HL-60/S4 treated with retinoic acid at 250 ng/mL for 4 days and 3 days (cell line): ENCODE results near the gene HLA-B.

Experiments used
- in situ Hi-C: fragments of 300-500 bp; cut with MboI; formaldehyde crosslinking; loops from 2 replicates; pipeline ENCODE4 v1.7.0; 2022; ENCODE audit warnings: low sequenced_read_pairs

HLA-B gene

DNA sequence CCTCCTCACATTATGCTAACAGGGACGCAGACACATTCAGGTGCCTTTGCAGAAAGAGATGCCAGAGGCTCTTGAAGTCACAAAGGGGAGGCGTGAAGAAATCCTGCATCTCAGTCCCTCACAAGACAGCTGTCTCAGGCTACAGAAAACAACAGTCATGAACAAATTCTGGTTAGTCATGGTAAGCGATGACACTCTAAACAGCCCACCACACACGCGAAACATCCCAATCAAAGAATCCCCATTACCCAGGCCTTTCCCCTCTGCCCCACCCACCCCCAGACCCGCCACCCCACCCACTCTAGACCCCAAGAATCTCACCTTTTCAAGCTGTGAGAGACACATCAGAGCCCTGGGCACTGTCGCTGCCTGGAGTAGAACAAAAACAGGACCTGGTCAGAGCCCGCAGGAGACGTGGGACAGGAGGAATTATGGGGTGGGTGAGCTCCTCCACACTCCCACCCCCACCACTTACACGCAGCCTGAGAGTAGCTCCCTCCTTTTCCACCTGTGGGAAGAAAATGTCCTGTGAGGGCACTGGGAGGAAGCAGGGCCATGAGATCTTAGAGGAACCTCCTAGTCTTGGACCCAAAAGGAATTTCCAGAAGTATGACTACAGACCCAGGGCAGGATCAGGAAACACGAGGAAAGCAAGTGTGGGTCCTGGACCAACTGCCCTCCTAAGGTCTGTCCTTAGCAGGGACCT is 2.7 kb downstream of the HLA-B start:
- in situ Hi-C loops: loop anchor here (5.0 kb wide), 1 partner anchor 87 kb away; no protein-coding TSS in a partner anchor

DNA sequence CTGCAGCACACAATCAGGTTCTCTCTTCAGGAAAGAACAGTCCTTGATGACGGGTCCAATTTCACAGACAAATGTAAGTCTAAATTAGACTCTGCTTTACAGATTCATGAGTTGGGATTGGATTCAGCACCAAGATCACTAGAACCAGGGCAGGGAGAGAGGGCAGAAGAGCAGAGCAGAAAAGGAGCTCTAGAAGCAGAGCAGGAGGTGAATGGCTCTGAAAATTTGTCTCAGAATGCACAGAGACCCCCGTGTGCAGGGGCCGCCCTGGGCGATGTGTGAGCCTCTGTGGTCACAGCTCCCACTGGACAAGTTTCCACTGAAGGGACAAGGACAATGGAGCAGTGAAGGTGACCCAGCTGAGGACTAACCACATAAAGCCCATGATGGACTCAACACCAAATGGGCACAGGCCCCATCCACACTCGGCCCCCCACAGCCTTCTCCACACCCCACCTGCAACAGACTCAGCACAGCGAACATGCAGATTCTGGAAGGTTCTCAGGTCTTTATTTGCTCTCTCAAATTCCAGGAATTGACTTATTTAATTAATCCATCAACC is 3.5 kb downstream of the HLA-B start:
- in situ Hi-C loops: loop anchor here (5.0 kb wide), 1 partner anchor 86 kb away; no protein-coding TSS in a partner anchor

DNA sequence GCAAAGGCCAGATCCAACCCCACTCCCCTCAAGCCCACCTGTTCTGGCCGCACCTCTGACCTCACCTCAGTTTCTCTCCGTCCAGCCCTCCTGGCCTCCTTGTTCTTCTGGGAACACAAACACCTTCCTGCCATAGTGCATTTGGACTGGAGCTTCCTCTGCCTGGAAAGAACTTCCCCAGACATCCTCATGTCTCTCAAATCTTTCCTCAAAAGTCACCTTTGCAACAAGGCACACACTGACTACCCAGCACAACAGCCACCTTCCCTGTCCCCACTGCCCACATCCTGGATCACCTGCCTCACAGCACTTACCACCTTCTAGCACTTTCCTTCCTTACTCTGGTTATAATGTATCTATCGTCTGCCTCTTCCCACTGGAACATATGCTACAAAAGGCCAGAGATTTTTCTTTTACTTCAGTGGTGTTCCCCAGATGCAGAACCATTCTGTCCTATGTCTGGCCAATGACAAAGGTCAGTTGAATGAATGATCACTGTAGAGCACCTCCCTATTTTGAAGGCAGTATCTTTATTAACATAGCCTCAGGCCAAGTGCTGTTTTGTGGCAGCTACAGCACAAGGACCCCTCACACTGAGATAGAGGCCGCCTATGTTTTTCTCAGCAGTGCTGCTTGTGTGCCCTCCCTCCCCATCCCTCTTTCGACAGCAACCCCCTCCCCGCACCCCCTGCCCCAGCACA is 4.1 kb downstream of the HLA-B start:
- in situ Hi-C loops: loop anchor here (5.0 kb wide), 1 partner anchor 86 kb away; no protein-coding TSS in a partner anchor

DNA sequence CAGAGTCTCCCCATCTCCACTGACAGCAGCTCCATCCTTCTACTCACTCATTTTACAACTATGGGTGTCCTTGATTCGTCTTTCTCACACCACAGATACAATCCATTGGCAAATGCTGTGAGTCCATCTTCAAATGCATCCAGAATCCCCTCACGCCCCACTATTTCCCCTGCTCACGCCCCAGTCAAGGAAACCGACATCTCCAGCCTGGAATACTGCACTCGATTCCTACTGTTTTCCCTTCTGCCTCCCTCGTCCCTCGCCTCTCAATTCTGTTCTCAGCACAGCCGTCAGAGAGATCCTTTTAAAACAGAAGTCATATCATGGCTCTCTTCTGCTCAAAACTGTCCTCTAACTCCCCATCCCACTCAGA is 4.7 kb downstream of the HLA-B start:
- in situ Hi-C loops: loop anchor here (5.0 kb wide), 1 partner anchor 85 kb away; no protein-coding TSS in a partner anchor

DNA sequence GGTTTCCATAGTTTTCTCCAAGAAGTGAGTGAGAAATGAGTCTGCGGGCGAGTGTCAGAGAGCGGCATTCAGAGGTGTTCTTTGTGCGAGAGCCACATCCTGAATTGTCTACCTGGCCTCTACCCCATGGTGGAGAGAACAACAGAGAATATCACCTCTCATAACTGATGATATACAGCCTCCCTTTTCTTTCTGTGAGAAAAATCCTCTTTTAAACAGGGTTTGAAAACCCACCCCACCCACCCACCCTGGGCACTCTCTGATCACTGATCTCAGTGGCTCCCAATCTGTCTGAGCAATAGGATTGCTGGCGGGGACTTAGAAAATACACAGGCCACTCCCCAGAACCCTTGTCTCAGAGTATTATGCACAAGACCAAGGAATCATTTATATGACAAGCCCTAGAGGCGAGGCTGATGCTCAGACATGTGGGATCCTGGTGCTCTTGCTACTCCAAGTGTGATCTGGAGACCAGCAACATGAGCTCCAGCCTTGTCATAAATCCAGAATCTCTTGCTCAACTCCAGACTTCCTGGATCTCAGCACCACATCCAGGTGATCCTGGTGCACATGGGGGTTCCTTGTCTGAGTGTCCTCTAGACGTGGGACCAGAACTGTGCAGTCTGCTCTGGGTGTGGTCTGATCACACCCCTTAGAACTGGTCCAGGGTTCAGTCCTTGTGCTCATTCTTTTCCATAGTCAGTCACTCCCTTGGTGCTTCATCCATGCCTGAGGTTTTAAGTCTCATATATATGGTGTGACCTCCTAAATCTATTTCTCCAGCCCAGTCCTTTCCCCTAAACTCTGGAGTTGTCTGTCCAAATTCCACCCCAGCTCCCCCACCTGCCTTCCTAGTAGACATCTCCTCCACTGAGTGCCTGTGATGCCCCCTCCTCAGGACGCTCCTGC is 5.3 kb downstream of the HLA-B start:
- in situ Hi-C loops: loop anchor here (5.0 kb wide), 1 partner anchor 84 kb away; no protein-coding TSS in a partner anchor

DNA sequence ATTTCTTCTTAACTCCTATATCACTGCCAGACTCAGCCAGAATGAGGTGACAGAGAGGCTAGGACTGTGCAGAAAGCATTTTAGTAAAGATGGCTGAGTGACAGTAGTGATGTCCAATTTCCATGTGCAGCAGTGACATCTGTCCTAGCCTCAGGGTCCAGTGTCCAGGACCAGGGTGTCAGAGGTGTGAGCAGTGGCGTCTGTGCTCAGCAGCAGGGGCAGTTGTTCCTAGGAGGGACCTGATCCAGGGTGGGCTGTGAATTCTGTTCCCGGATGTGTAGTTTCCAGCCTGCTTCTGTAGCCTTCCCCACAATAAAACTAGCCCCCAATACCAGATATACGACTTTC is 6.0 kb downstream of the HLA-B start:
- in situ Hi-C loops: loop anchor here (5.0 kb wide), 1 partner anchor 84 kb away; no protein-coding TSS in a partner anchor

DNA sequence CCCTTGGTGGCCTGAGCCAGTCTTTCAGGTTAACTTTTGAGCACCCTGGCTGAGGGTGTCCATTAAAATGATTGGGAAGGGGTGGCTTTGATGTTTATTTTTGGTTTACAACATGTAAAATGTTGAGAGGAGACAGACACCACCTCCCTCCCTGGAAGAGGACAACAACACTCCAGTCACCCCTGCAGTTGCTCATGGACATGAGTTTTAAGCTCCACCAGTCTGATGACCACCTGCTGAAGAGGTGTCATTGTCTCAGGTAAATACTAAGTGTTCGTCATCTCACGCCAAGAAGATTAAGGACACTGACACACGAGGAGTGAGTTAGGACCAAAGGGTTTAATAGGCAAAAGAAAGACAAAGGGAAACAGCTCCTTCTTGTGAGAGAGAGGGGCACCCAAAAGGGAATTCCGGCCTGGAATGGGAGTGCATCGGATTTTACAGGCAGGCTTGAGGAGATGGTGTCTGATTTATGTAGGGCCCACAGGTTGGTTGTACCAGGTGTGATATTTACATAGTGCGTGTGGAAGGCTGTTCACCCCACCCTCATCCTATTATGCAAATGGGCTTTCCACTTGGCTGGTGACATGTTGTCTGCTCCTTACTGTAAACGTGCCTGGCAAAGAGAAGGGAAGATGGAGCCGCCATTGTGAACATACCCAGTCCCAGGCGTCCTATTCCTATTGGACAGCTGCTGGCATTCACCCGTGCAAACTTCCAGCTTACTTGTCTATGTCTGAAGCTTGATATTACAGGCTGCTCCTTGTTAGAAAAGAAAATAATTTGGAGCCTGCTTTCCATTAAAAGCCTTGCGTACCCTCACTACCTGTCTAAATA is 6.6 kb downstream of the HLA-B start:
- in situ Hi-C loops: loop anchor here (5.0 kb wide), 1 partner anchor 83 kb away; no protein-coding TSS in a partner anchor

DNA sequence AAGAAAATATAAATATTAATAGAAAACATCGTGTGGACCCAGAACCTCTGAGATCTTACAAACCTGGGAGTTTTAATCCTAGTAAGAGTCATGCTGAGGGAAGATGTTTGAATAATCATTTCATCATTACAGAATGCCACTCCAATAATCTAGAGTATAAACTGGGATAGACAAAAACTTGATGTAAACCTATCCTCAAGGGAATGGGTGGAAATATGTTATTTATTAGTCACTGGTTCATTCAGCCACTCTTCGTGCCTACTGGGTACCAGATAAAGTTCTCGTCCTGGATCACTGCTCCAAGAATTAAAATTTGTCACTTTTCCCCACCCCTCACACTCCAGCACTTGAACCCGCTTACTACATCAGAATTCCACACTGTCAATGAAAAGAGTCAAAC is 7.7 kb downstream of the HLA-B start:
- in situ Hi-C loops: no loop called here

DNA sequence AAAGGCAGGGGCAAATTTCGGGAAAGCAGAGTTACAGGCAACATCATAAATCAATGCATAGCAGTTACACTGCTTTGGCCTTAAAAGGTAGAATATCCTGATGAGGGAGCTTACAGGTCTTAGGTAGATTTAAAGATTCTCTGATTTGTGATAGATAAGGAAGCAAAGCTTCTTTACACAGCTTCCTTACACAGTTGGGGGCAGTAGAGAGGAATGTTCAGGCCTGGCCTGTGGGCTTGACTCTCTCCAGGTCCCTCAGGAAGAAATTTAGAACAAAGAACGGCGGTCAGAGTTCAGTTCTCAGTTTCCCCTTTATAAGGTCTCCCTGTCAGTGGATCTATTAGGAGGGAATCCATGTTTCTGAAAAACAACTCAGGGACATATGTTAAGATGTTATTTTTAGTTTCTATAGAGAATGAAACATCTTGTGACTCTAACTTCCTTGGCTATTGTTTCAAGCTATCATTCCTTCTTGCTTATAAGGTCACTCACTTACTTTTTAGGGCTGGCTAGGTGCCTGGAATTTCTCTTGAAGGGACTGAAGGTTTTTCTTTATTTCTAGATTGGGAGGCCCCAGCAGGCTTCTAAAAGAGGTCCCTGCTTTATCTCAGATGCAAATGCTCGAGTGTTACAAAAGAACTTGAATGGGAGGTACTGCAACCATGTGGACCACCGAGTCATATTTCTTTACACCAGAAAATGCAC is 11.8 kb downstream of the HLA-B start:
- in situ Hi-C loops: no loop called here

DNA sequence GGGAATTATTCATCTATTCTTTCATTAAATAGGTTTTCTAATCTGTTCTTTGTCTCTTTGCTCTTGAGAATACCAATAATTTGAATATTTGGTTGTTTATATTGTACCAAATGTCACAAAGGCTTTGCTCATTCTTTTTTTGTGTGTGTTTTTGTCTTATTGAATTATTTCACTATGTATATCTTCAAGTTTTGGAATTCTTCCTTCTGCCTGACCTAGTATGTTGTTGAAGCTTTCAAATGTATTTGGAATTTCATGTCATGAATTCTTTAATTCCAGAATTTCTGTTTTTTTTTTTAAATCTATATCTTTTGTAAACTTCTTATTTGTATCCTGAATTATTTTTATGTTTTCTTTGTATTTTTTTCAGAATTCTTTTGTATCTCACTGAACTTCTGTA is 16.8 kb downstream of the HLA-B start:
- in situ Hi-C loops: no loop called here

DNA sequence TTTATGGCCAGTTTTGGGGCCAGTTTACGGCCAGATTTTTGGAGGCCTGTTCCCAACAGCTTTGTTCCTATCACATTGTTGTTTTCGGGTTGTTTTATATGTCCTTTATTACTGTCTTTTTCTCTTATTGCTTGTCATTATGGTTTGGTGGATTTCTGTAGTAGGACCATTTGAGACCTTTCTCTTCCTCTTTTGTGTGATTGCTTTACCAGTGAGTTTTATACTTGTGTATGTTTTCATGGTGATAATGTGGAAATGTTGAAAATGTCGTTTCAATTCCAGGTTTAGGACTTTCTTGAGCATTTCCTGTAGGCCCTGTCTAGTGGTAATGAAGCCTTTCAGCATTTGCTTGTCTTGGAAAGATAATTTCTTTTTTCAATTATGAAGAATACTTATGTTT is 17.8 kb downstream of the HLA-B start:
- in situ Hi-C loops: no loop called here

DNA sequence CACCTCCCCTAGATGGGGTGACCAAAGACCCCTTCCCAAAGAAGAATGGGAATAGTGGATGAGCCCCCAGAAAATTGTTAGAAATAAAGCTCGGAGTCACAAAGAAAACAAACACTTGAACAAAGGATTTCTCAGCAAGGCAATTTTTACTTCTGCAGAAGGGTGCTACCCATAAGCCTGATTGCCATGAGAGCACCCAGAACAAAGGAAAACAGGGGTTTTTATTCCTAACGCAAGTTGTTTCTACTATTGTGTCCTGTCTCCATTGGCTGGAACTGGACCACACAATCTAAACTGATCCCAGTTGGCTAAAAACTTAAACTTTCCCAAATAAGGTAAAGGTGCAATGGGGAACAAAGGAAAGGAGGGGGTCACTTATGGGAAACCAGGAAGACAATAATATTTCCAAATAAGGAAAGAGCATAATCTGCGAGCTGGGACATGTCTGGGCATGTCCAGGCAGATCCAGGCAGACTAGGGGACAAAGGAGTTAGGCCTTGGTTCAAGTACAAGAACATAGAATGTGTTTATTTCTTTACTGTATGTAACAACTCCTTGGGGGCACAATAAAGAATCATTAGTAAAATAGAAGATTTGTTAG is 20.0 kb downstream of the HLA-B start:
- in situ Hi-C loops: no loop called here

DNA sequence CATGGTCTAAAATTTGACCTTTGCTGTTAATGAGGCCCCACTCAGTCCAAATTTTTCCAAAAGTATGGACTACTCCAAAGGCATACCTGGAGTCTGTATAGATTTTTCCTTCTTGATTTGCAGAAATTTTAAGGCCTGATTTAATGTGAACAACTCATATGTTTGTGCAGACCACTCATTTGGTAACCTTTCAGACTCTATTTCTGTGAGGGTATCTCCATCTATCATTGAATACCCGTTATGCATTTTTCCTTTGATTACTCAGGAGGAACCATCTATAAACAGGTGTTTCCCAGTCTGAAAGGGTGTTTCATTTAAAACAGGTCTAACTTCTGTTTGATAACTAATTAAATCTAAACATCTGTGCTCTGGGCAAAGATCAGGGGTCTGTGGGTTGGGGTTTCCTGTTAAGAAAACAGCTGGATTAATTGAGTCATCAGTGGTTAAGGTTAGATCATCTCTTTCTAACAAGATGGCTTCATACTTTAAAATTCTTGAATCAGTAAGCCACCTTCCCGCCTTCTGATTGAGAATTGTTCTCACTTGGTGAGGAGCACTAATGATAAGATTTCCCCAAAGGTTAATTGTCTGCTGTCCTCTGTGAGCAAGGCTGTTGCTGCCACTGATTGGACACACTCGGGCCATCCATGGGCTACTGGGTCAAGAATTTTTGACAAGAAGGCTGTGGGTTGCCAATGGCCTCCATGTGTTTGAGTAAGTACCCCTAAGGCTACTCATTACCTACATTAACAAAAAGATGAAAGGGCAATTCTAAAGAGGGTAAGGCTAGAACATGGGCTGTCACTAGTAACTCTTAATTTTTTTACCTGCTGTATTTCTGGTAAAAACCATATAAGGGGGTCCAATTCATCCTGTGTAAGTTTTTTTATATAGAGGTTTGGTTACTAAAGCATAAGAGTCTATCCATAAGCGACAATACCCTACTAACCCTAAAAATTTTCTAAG is 24.1 kb downstream of the HLA-B start:
- in situ Hi-C loops: no loop called here

DNA sequence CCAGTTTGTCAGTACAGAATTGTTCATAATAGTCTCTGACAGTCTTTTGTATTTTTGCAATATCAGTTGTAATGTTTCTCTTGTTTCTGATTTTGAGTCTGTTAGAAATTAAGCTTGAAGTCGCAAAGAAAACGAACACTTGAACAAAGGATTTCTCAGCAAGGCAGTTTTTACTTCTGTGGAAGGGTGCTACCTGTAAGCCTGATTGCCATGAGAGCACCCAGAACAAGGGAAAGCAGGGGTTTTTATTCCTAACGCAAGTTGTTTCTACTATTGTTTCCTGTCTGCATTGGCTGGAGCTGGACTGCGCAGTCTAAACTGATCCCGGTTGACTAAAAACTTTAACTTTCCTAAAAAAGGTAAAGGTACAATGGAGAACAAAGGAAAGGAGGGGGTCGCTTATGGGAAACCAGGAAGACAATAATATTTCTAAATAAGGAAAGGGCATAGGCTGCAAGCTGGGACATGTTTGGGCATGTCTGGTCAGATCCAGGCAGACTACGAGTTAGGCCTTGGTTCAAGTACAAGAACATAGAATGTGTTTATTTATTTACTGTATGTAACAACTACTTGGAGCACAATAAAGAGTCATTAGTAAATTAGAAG is 28.5 kb downstream of the HLA-B start:
- in situ Hi-C loops: no loop called here

DNA sequence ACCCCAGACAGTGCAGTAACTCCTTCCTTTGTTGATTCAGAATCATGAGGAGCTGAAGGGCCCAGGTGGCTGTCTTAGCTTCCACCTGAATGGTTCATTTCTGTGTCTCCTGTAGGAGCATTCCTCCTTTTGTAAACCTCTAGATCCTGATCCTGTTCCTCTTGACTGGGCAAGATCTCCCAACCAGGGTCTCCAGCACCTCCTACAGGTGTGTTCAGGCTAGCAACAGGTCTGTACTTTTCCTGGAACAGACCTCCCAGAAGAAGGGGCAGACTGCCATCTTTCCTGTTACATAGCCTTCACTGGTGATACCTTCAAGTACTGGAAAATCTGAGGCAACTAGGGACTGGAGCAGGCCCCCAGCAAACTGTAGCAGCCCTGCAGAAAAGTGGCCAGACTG is 35.2 kb downstream of the HLA-B start:
- in situ Hi-C loops: no loop called here

DNA sequence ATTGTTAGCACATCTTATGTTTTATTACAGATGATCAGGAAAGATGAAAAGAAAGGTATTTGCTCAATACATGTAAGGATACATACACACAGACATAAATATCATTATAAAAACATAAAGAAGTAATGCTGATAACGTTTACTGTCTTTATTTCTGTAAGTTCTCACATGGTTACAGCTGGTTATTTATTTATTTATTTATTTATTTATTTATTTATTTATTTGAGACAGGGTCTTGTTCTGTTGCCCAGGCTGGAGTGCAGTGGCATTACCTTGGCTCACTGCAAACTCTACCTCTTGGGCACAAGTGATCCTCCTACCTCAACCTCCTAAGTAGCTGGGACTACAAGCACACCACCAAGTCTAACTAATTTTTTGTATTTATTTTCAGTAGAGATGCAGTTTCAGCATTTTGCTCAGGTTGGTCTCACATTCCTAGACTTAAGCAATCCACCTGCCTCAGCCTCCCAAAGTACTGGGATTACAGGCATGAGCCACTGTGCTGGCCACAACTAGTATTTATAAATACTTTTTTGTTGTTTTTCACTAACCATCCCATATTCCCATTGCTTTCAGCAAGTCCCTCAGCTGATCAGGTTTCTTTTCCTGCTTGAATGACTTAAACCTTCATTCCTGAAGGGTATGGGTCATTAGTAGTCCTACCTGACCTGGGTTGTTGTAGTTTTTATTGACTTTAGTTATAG is 35.8 kb downstream of the HLA-B start:
- in situ Hi-C loops: no loop called here

DNA sequence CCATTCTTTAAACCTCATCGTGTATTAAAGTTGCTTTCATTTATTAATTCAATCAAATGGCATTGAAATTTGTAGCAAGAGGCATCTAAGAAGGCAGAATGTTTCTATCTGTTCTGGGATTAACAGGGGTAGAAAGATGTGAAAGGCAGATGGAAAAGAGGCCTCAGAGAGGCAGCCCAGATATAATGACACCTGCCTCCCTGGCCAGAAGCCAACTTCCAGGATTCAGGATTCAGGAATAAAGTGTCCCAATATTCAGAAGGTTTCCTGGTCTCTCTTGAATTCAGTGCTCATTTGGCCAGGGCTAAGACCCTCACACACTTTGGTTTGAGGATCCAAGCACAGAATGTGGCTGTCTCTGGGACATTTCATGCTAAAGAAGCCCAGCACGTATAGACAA is 39.9 kb downstream of the HLA-B start:
- in situ Hi-C loops: no loop called here
